Effector memory CD8-positive, alpha-beta T cell (primary cell): ENCODE measurements around the gene MISFA.
"Not testable (repeated sequence)": the region's sequence is repeated elsewhere in the genome, so short reads cannot be mapped to it uniquely, and the experiment has no call there.

Experiments used
- ATAC-seq: fragments of 150-1000 bp; cut with Tn5 transposase; replicated peaks from 2 replicates; pipeline ENCODE4 v1.10.0; 2021; ENCODE audit warnings: mild to moderate bottlenecking, moderate library complexity
- DNase-seq, 3 experiments: peaks; one replicate each; pipeline ENCODE4 v3.0.0; 2021
- H3K27ac Mint-ChIP-seq, 2 donors: one replicate each; pipeline ENCODE4 v1.8.0; 2022; ENCODE audit warnings: mild to moderate bottlenecking in 2 of 2, mixed read lengths in 2 of 2, moderate library complexity in 2 of 2
- H3K27me3 Mint-ChIP-seq, 2 donors: one replicate each; pipeline ENCODE4 v1.8.0; 2022; ENCODE audit warnings: mixed read lengths in 2 of 2
- H3K36me3 Mint-ChIP-seq: one replicate; pipeline ENCODE4 v1.8.0; 2022; ENCODE audit warnings: mild to moderate bottlenecking, moderate library complexity, mixed read lengths; ENCODE audit not compliant: insufficient read depth
- H3K4me1 Mint-ChIP-seq, 2 donors: one replicate each; pipeline ENCODE4 v1.8.0; 2022; ENCODE audit warnings: low read depth in 2 of 2, mixed read lengths in 2 of 2
- H3K4me3 Mint-ChIP-seq, 2 donors: one replicate each; pipeline ENCODE4 v1.8.0; 2022; ENCODE audit warnings: mild to moderate bottlenecking in 2 of 2, mixed read lengths in 2 of 2, moderate library complexity in 2 of 2
- H3K9me3 Mint-ChIP-seq, 2 donors: one replicate each; pipeline ENCODE4 v1.8.0; 2022; ENCODE audit warnings: mixed read lengths in 2 of 2
- total RNA-seq, 9 experiments: gene quantifications; one replicate each; lab custom pipeline; 2026; lab: John Stamatoyannopoulos, UW

MISFA gene
- 0.06 to 2.7 (median 0.32) reads per million in 9 experiments for total RNA-seq

GRCh38 chr11:18599739-18600230 is at the start of gene MISFA:
Gene MISFA (plus strand): TSS chr11:18599789. CDS start chr11:18599929, 140 bp downstream.
- no peaks in the 10 kb centered on the region for H3K9me3 Mint-ChIP-seq
- H3K27ac Mint-ChIP-seq: peak within 1 kb of the TSS in 1 of 2 donors; percentile 14
- H3K4me3 Mint-ChIP-seq: no peak within 1 kb of the TSS
- no peaks in the 10 kb centered on the region for H3K27me3 Mint-ChIP-seq
- ATAC-seq: no peak
- H3K36me3 Mint-ChIP-seq: peaks cover 9% of the 10 kb centered on the region
- no peaks in the 10 kb centered on the region for H3K4me1 Mint-ChIP-seq
- DNase-seq: no peak

- DNase-seq (no peak), ATAC-seq (no peak)
- Mint-ChIP-seq H3K9me3 (no peaks in the 10 kb centered on the region), H3K4me3 (no peak overlapping the region), H3K4me1 (no peaks in the 10 kb centered on the region), H3K27ac (no peak overlapping the region), H3K27me3 (no peaks in the 10 kb centered on the region), H3K36me3 (peaks cover 39% of the 10 kb centered on the region)
These were observed 36.4 kb upstream of the MISFA start for GRCh38 chr11:18563090-18563730.

GRCh38 chr11:18564149-18564548 is 35.4 kb upstream of the MISFA start:
- Mint-ChIP-seq H3K36me3 (peaks cover 38% of the 10 kb centered on the region), H3K27me3 (no peaks in the 10 kb centered on the region), H3K9me3 (no peaks in the 10 kb centered on the region), H3K4me3 (no peak overlapping the region), H3K27ac (no peak overlapping the region), H3K4me1 (no peaks in the 10 kb centered on the region)
- DNase-seq: no peak
- ATAC-seq: no peak

DNA sequence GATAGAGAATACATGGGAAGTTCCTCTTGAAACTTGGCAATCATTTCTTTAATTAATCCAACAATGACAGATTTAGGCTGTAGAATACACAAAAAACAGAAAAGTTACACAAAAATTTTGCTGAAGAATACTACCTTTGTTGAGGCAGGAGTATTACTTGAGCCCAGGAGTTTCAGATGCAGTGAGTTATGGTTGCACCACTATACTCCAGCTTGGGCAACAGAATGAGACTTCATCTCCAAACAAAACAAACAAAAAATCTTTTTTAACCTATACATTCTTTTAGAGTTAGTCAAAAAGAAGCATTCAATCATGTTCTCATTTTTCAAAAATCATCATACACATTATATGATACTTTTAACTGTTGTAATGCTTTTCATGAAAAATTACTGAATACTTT is 33.2 kb upstream of the MISFA start:
- peaks cover 30% of the 10 kb centered on the region for H3K36me3 Mint-ChIP-seq
- DNase-seq (no peak), ATAC-seq (no peak)
- H3K27me3 Mint-ChIP-seq: no peaks in the 10 kb centered on the region
- H3K9me3 Mint-ChIP-seq: no peaks in the 10 kb centered on the region
- H3K27ac Mint-ChIP-seq: no peak overlapping the region
- H3K4me1 Mint-ChIP-seq: no peaks in the 10 kb centered on the region
- no peak overlapping the region for H3K4me3 Mint-ChIP-seq

GRCh38 chr11:18567081-18567480 is 32.5 kb upstream of the MISFA start:
- Mint-ChIP-seq H3K9me3 (no peaks in the 10 kb centered on the region), H3K27ac (no peak overlapping the region), H3K27me3 (no peaks in the 10 kb centered on the region), H3K4me1 (no peaks in the 10 kb centered on the region), H3K36me3 (peaks cover 30% of the 10 kb centered on the region), H3K4me3 (no peak overlapping the region)
- no peak for DNase-seq
- ATAC-seq: no peak

DNA sequence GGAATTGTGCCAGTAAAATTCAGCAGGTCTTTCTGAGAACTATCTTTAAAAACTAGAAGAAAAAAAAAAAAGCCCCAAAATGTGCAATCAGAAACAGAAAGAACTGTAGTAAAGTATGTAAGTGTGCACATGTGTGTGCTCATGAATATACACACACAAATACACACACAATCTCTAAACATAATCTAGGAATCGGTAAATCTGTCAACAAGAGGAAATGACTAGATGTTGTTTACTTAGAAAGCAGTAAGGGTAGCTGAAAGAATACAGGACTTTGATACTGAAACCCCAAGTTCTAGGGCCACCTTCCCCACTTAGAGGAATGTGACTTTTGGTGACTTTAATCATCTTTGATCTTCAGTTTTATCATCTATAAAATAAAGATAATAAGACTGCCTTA is 24.2 kb upstream of the MISFA start:
- ATAC-seq: no peak
- Mint-ChIP-seq H3K36me3 (peaks cover 20% of the 10 kb centered on the region), H3K4me1 (peaks cover 7 to 8% of the 10 kb centered on the region in 2 donors), H3K9me3 (no peaks in the 10 kb centered on the region), H3K27me3 (no peaks in the 10 kb centered on the region), H3K4me3 (no peak overlapping the region), H3K27ac (peak overlapping the region in 1 of 2 donors; percentile 29)
- no peak for DNase-seq

- H3K4me1 Mint-ChIP-seq: peaks cover 0 to 11% of the 10 kb centered on the region in 2 donors
- peak; percentile 76 for ATAC-seq
- H3K4me3 Mint-ChIP-seq: peak overlapping the region; percentile 50 to 70
- H3K27ac Mint-ChIP-seq: peak overlapping the region; percentile 88 to 90
- no peak for DNase-seq
- H3K36me3 Mint-ChIP-seq: peaks cover 13% of the 10 kb centered on the region
- H3K27me3 Mint-ChIP-seq: no peaks in the 10 kb centered on the region
- H3K9me3 Mint-ChIP-seq: no peaks in the 10 kb centered on the region
These were observed 20.5 kb upstream of the MISFA start for GRCh38 chr11:18578975-18579598.

- Mint-ChIP-seq H3K36me3 (peaks cover 11% of the 10 kb centered on the region), H3K27me3 (no peaks in the 10 kb centered on the region), H3K9me3 (no peaks in the 10 kb centered on the region), H3K4me3 (no peak overlapping the region), H3K27ac (peak overlapping the region in 1 of 2 donors; percentile 88), H3K4me1 (peaks cover 0 to 11% of the 10 kb centered on the region in 2 donors)
- no peak for DNase-seq
- no peak for ATAC-seq
These were observed 19.3 kb upstream of the MISFA start for GRCh38 chr11:18580113-18580766.

GRCh38 chr11:18581825-18582224 is 17.8 kb upstream of the MISFA start:
- ATAC-seq: no peak
- Mint-ChIP-seq H3K27ac (peak overlapping the region; percentile 28 to 72), H3K4me3 (no peak overlapping the region), H3K9me3 (no peaks in the 10 kb centered on the region), H3K27me3 (no peaks in the 10 kb centered on the region), H3K36me3 (peaks cover 9% of the 10 kb centered on the region), H3K4me1 (peaks cover 0 to 11% of the 10 kb centered on the region in 2 donors)
- no peak for DNase-seq

DNA sequence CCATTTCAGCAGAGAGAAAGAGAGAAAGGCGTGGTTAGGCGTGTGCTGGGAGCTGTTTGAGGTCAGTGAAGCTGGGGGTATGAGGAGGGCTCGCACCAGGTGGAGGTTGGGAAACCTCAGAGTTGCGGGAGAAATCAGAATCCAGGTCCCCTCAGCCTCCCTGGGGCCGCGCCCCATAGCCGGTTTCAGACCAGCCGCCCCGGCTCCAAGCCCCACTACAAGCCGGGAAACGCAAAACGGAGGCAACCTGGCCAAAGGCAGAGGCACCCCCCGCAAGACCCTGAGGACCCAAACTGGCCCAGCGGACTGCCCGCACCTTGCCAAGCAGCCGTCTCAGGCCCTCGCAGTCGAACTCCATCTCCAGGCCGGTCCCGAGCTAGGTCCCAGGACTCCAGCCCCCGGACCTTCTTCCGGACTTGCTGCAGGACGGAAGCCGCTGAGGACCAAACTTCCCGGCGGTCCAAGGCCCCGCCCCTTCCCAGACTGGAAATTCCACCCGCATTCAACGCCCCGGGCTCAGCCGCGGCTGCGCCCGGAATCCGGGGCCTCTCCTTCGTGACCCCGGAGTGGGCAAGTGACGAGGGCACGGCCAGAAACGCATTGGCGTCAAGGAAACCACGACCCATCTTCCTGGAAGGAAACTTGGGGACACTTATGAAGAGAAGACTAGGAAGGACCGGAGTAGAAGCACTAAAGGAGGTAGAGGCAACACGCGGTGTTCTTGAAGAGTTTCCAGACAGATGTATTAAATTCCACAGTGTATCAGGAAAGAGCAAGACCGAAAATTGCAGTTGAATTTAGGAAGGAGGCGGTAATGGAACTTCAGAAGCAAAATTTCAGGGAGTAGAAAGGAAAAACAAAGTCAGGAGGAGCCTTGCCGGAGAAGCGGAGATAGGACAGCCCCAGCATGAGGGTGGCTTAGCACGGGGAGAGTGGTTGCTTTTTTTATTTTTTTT is 11.0 kb upstream of the MISFA start, which contains the start of gene UEVLD:
UEVLD (minus strand) TSS at position 438 of the 956 bp plus-strand sequence; CDS start at position 358, 80 bp downstream.
- Mint-ChIP-seq H3K4me3 (no peak within 1 kb of the TSS), H3K36me3 (no peaks in the 10 kb centered on the region), H3K4me1 (no peaks in the 10 kb centered on the region), H3K27me3 (no peaks in the 10 kb centered on the region), H3K9me3 (no peaks in the 10 kb centered on the region), H3K27ac (no peak within 1 kb of the TSS)
- ATAC-seq (peak; percentile 51), DNase-seq (peak; percentile 36 to 51 (median 44))

GRCh38 chr11:18590571-18590970 is 9.0 kb upstream of the MISFA start:
- H3K9me3 Mint-ChIP-seq: no peaks in the 10 kb centered on the region
- no peak overlapping the region for H3K4me3 Mint-ChIP-seq
- no peak overlapping the region for H3K27ac Mint-ChIP-seq
- ATAC-seq (no peak), DNase-seq (no peak)
- no peaks in the 10 kb centered on the region for H3K4me1 Mint-ChIP-seq
- H3K27me3 Mint-ChIP-seq: no peaks in the 10 kb centered on the region
- no peaks in the 10 kb centered on the region for H3K36me3 Mint-ChIP-seq

DNA sequence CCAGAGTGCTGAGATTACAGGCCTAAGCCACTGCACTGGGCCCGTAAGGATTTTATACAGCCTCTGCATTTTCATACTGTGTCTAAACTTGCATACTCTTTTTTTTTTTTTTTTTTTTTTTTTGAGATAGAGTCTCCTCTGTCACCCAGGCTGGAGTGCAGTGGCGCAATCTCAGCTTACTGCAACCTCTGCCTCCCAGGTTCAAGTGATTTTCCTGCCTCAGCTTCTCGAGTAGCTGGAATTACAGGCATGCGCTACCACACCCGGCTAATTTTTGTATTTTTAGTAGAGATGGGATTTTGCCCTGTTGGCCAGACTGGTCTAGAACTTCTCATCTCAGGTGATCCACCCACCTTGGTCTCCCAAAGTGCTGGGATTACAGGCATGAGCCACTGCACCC is 5.5 kb upstream of the MISFA start:
- H3K4me1 Mint-ChIP-seq, H3K9me3 Mint-ChIP-seq, H3K4me3 Mint-ChIP-seq, ATAC-seq, H3K36me3 Mint-ChIP-seq, H3K27ac Mint-ChIP-seq, H3K27me3 Mint-ChIP-seq, DNase-seq: not testable (repeated sequence)
